ENCODE measurements around the gene CHRNA7. TPM values are rescaled to one million over a fixed set of nuclear protein-coding genes. Genes with fewer than 3 reads are reported as not detected.
"Not testable (repeated sequence)": the region's sequence is repeated elsewhere in the genome, so short reads cannot be mapped to it uniquely, and the experiment has no call there.

Gene CHRNA7
- total RNA-seq, 4 donors from 2014 or later, result 0.68 to 2.1 (median 1.5) TPM

GRCh38 chr15:32165775-32166174 lies 135.5 kb downstream of the CHRNA7 start:
- H3K27me3 ChIP-seq; H3K36me3 ChIP-seq; H3K9me3 ChIP-seq; H3K4me3 ChIP-seq; DNase-seq; H3K27ac ChIP-seq; intact Hi-C loops (cut with DNase I); H3K4me1 ChIP-seq: not testable (repeated sequence)
- no CpG with 5 or more reads among the region's 5 CpGs for WGBS, 2 donors

GRCh38 chr15:32166270-32166669 lies 136.0 kb downstream of the CHRNA7 start:
- H3K4me1 ChIP-seq; H3K4me3 ChIP-seq; DNase-seq; H3K27me3 ChIP-seq; intact Hi-C loops (cut with DNase I); H3K9me3 ChIP-seq; H3K27ac ChIP-seq; H3K36me3 ChIP-seq: not testable (repeated sequence)
- 86 to 92% methylated on average over 3 of the region's 4 CpGs for WGBS, 2 donors

- H3K27me3 ChIP-seq; H3K9me3 ChIP-seq; H3K36me3 ChIP-seq; intact Hi-C loops (cut with DNase I); DNase-seq; H3K27ac ChIP-seq; H3K4me1 ChIP-seq; H3K4me3 ChIP-seq: not testable (repeated sequence)
- WGBS, 2 donors, result no CpG with 5 or more reads among the region's 35 CpGs
These were observed 137.6 kb downstream of the CHRNA7 start for GRCh38 chr15:32167913-32168312.

- DNase-seq; H3K4me3 ChIP-seq; H3K27me3 ChIP-seq; H3K27ac ChIP-seq; H3K9me3 ChIP-seq; H3K4me1 ChIP-seq; H3K36me3 ChIP-seq; intact Hi-C loops (cut with DNase I): not testable (repeated sequence)
- no CpG with 5 or more reads among the region's 5 CpGs for WGBS, 2 donors
These were observed 150.3 kb downstream of the CHRNA7 start for GRCh38 chr15:32180579-32180978.

GRCh38 chr15:32193780-32194179 lies 163.5 kb downstream of the CHRNA7 start:
- H3K9me3 ChIP-seq; H3K27me3 ChIP-seq; DNase-seq; H3K27ac ChIP-seq; intact Hi-C loops (cut with DNase I); H3K4me1 ChIP-seq; H3K4me3 ChIP-seq; H3K36me3 ChIP-seq: not testable (repeated sequence)
- no CpG with 5 or more reads among the region's 4 CpGs for WGBS, 2 donors

GRCh38 chr15:32196206-32196605 lies 165.9 kb downstream of the CHRNA7 start:
- WGBS, 2 donors, result no CpG with 5 or more reads among the region's 7 CpGs
- H3K27me3 ChIP-seq; H3K36me3 ChIP-seq; H3K4me3 ChIP-seq; H3K27ac ChIP-seq; intact Hi-C loops (cut with DNase I); DNase-seq; H3K9me3 ChIP-seq; H3K4me1 ChIP-seq: not testable (repeated sequence)

GRCh38 chr15:32198938-32199337 lies 168.6 kb downstream of the CHRNA7 start:
- WGBS, 2 donors, result no CpG with 5 or more reads among the region's 5 CpGs
- H3K27ac ChIP-seq; H3K4me1 ChIP-seq; H3K9me3 ChIP-seq; H3K36me3 ChIP-seq; DNase-seq; intact Hi-C loops (cut with DNase I); H3K27me3 ChIP-seq; H3K4me3 ChIP-seq: not testable (repeated sequence)

- H3K27ac ChIP-seq; H3K4me3 ChIP-seq; H3K9me3 ChIP-seq; H3K4me1 ChIP-seq; H3K36me3 ChIP-seq; H3K27me3 ChIP-seq; DNase-seq; intact Hi-C loops (cut with DNase I): not testable (repeated sequence)
- WGBS, 2 donors, result no CpG with 5 or more reads among the region's 5 CpGs
These were observed 178.8 kb downstream of the CHRNA7 start for GRCh38 chr15:32209081-32209480.

- 55 to 65% methylated on average over 3 of the region's 3 CpGs for WGBS, 2 donors
- Histone ChIP-seq H3K27ac (no peak overlapping the region), H3K27me3 (no peaks in the 10 kb centered on the region), H3K4me3 (no peak overlapping the region), H3K4me1 (no peaks in the 10 kb centered on the region), H3K9me3 (no peaks in the 10 kb centered on the region), H3K36me3 (no peaks in the 10 kb centered on the region)
- no peak for DNase-seq
- TF ChIP-seq CTCF (IDR thresholded peaks at IDR 0.05), result no peak
- no peak for TF ChIP-seq POLR2A (IDR thresholded peaks at IDR 0.05)
- intact Hi-C loops (cut with DNase I), result no loop called here
These were observed 188.4 kb downstream of the CHRNA7 start for GRCh38 chr15:32218666-32219065.

Small RNAs within 50 kb of the gene (small RNA-seq; reads per million reads assigned to genes)
- gene RF00019, result 0 reads per million in 4 donors

Other genes starting within 250 kb of the CHRNA7 start
- gene OTUD7A, start 159.8 kb upstream of the CHRNA7 start, total RNA-seq, result 1 to 10 TPM in 1 of 4 donors, under 1 TPM in 3; 0.44 to 6.1 (median 0.81) TPM

Data from esophagus squamous epithelium (tissue), 5 donors.